ENCODE measurements around the gene ERAL1. TPM values are rescaled to one million over a fixed set of nuclear protein-coding genes. Genes with fewer than 3 reads are reported as not detected.
A peak's percentile ranks its signal among the peaks of the same experiment; 100 is the strongest.

ERAL1 gene
- total and polyA plus RNA-seq, 2 of the 8 experiments (the other 6 are each of a cell fraction or from before 2014, with no cell fraction given): 67.8 to 122 TPM

DNA sequence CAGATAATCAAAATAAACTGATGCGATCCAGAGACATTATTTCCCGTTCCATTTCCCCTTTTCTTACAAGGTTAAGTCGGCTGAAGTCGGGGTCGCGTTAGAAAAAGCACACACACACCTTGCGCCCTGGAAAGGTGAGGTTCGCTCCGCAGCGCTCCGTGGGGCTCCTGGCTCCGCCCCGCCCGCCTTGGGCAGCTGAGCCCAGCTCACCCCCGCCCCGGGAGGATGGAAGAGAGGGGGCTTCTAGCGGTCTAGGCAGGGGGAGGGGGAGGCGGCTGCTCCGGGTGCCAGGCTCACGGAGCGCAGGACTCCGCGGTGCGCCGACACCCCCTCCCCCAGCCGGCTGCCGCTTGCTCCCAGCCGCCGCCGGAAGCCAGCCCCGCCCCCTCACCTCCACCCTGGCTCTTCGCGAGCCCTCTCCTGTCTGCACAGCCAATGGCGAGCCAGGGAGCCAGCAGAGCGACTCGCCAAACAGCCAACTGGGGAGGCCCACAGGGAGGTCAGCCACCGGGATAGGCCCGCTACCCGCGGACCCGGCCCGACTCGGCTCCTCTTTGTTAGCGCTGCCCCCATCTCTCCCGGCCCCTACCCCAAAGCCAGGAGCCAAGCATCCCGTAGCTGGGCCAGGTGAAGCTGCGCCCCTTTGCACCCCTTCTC, 42.6 kb upstream of the ERAL1 start:
- Histone ChIP-seq H2BK120ac (replicated peaks; ENCODE audit: low read depth, low read length) (peak overlapping the region; percentile 50), H3K4me1 (replicated peaks in 1 of 4; ENCODE audit: control insufficient read depth in 3 of 4, insufficient read depth in 4 of 4, low read length in 3 of 4) (peaks cover 3 to 10% (median 7%) of the 10 kb centered on the region in 4 experiments; a peak in 6 of 7 replicates), H3K79me2 (ENCODE audit: control insufficient read depth in 1 of 2, insufficient read depth in 2 of 2, low read length in 2 of 2) (peaks cover 0 to 78% of the 10 kb centered on the region in 2 experiments; a peak in 3 of 4 replicates), H3K4ac (replicated peaks; ENCODE audit: insufficient read length, low read depth, low read length) (peak overlapping the region; percentile 61), H2AK5ac (ENCODE audit: low read depth, low read length) (no peak overlapping the region; the same call in 1 of the 2 replicates), H3K56ac (replicated peaks; ENCODE audit: insufficient read length, low read depth, low read length) (peak overlapping the region; percentile 80), H3K36me3 (ENCODE audit: control insufficient read depth in 2 of 4, insufficient read depth in 4 of 4, low read length in 3 of 4) (no peaks in the 10 kb centered on the region), H3K9ac (replicated peaks in 1 of 4; ENCODE audit: extremely low read depth in 1 of 4, low read depth in 3 of 4, low read length in 3 of 4) (peak overlapping the region; percentile 69 to 89 (median 70)), H3K27ac (ENCODE audit: low read depth, low read length) (peak overlapping the region; percentile 90), H3K27me3 (replicated peaks in 1 of 4; ENCODE audit: control insufficient read depth in 3 of 4, extremely low read depth in 1 of 4, insufficient read depth in 3 of 4, low read length in 3 of 4) (no peaks in the 10 kb centered on the region), H2BK15ac (ENCODE audit: low read length) (no peak overlapping the region), H4K8ac (ENCODE audit: extremely low read depth, insufficient read depth, low read length) (peak overlapping the region; percentile 93; the same call in 1 of the 2 replicates), H2AFZ (ENCODE audit: low read length) (no peak overlapping the region), H3K18ac (ENCODE audit: extremely low read depth, low read length) (peak overlapping the region; percentile 64; the same call in 1 of the 2 replicates), H3K14ac (ENCODE audit: insufficient read length) (no peak overlapping the region), H2BK20ac (ENCODE audit: low read length) (no peak overlapping the region), H4K20me1 (replicated peaks in 1 of 2; ENCODE audit: control insufficient read depth in 1 of 2, insufficient read depth in 2 of 2, low read length in 2 of 2) (no peaks in the 10 kb centered on the region), H3K23me2 (ENCODE audit: low read depth, low read length) (peaks cover 2% of the 10 kb centered on the region; the same call in 1 of the 2 replicates), H3K79me1 (ENCODE audit: low read depth, low read length) (no peaks in the 10 kb centered on the region; the same call in 1 of the 2 replicates), H2BK5ac (ENCODE audit: low read depth, low read length) (peak overlapping the region; percentile 90), H3K4me3 (ENCODE audit: extremely low read depth in 1 of 4, insufficient read depth in 2 of 4, low read depth in 3 of 4, low read length in 4 of 4) (peak overlapping the region; percentile 79 to 92 (median 86)), H3K23ac (ENCODE audit: insufficient read length) (no peak overlapping the region), H3K4me2 (ENCODE audit: insufficient read depth in 1 of 2, low read depth in 2 of 2, low read length in 2 of 2) (peak overlapping the region; percentile 62 to 80), H4K5ac (ENCODE audit: insufficient read length, low read depth, low read length) (peak overlapping the region; percentile 93), H3K9me3 (ENCODE audit: insufficient read depth in 2 of 2, low read depth in 1 of 2, low read length in 1 of 2) (no peaks in the 10 kb centered on the region), H4K91ac (replicated peaks; ENCODE audit: insufficient read length, low read length) (peak overlapping the region; percentile 92), H2BK12ac (ENCODE audit: low read depth, low read length) (no peak overlapping the region)
- ChIA-PET CTCF (ENCODE audit: partially characterized antibody) (interaction anchor here (0.8 to 3.8 kb wide), 4 partner anchors 12 to 67 kb away, joined by 3 to 26 read pairs (median 4); no protein-coding TSS in a partner anchor), POLR2A (ENCODE audit: partially characterized antibody) (interaction anchor here (0.7 to 2.5 kb wide), 15 partner anchors 12 to 102 kb away, joined by 3 to 11 read pairs (median 4); partner anchors contain the start of genes FAM222B and TRAF4)
- DNase-seq (ENCODE audit: low read depth in 1 of 2, low spot score in 2 of 2): peak; percentile 96
- FAIRE-seq: no peak
- whole genome bisulfite sequencing, 2 experiments (ENCODE audit: extremely low coverage in 1 of 2, insufficient coverage in 1 of 2, insufficient read length in 1 of 2, insufficient replicate concordance in 2 of 2, low coverage in 1 of 2, low lambda C conversion rate in 2 of 2, missing lambda C conversion rate in 1 of 2): 1% methylated on average over 30 of the region's 47 CpGs; no CpG with 5 or more reads in 1 of the 2 experiments
- no peak for TF ChIP-seq ZNF274 (IDR thresholded peaks at IDR 0.05; ENCODE audit: borderline replicate concordance, extremely low read depth, low read length)
- TF ChIP-seq, protein P1, sequence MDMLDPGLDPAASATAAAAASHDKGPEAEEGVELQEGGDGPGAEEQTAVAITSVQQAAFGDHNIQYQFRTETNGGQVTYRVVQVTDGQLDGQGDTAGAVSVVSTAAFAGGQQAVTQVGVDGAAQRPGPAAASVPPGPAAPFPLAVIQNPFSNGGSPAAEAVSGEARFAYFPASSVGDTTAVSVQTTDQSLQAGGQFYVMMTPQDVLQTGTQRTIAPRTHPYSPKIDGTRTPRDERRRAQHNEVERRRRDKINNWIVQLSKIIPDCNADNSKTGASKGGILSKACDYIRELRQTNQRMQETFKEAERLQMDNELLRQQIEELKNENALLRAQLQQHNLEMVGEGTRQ (IDR thresholded peaks at IDR 0.05; ENCODE audit: low read length): no peak
- TF ChIP-seq CTBP2 (IDR thresholded peaks at IDR 0.05; ENCODE audit: borderline replicate concordance, insufficient read depth, insufficient read length, low read length): no peak
- peak; percentile 59; the same call in 1 of the 2 replicates for TF ChIP-seq RBBP5 (IDR thresholded peaks at IDR 0.05; ENCODE audit: borderline replicate concordance, low read depth, low read length)
- TF ChIP-seq KDM4A (IDR thresholded peaks at IDR 0.05; ENCODE audit: low read depth, low read length, severe bottlenecking): peak; percentile 38
- TF ChIP-seq ASH2L (IDR thresholded peaks at IDR 0.05; ENCODE audit: low read length): peak; percentile 81
- TF ChIP-seq MAFK (IDR thresholded peaks at IDR 0.05; ENCODE audit: low read depth, low read length): no peak
- TF ChIP-seq SRF (IDR thresholded peaks at IDR 0.05; ENCODE audit: low read depth, low read length): no peak
- no peak for TF ChIP-seq SUZ12 (IDR thresholded peaks at IDR 0.05; ENCODE audit: low read length)
- peak in 1 of 2 experiments; percentile 13; a peak in 1 of 4 replicates for TF ChIP-seq RAD21 (IDR thresholded peaks at IDR 0.05 in 1 of 2, conservative IDR thresholded peaks at IDR 0.05 in 1 of 2; ENCODE audit: low read depth in 2 of 2, low read length in 2 of 2)

Data from H1 (cell line).